Lung (tissue), 12 donors: ENCODE data around the gene RASL10B. TPM values are rescaled to one million over a fixed set of nuclear protein-coding genes. Genes with fewer than 3 reads are reported as not detected.

Source experiments
- ATAC-seq: fragments of 200-7000 bp; cut with Tn5 transposase; one replicate; pipeline ENCODE4 v1.9.1; 2020; ENCODE audit warnings: moderate number of reproducible peaks; ENCODE audit not compliant: insufficient read depth, low FRiP score
- DNase-seq, 3 donors: peaks; one replicate each; pipeline ENCODE4 v3.0.0-alpha.2; 2013 to 2017
- H3K27ac ChIP-seq, 2 donors: one replicate each; pipeline ENCODE4 v1.5.1; 2013; ENCODE audit warnings: mild to moderate bottlenecking in 2 of 2, moderate library complexity in 2 of 2, control low read depth in 1 of 2, inconsistent platforms in 1 of 2, low read depth in 1 of 2, low read length in 1 of 2
- H3K27me3 ChIP-seq, 3 donors: one replicate each; pipeline ENCODE4 v1.5.1; 2013; ENCODE audit warnings: low read length in 2 of 3; ENCODE audit not compliant: control insufficient read depth in 3 of 3, insufficient read depth in 3 of 3
- H3K36me3 ChIP-seq, 4 donors: one replicate each; pipeline ENCODE4 v1.5.1; 2013; ENCODE audit warnings: low read length in 4 of 4, mild to moderate bottlenecking in 1 of 4, moderate library complexity in 1 of 4; ENCODE audit not compliant: control insufficient read depth in 4 of 4, insufficient read depth in 4 of 4
- H3K4me1 ChIP-seq, 5 donors: one replicate each; pipeline ENCODE4 v1.5.1; 2013; ENCODE audit warnings: low read length in 5 of 5, mild to moderate bottlenecking in 2 of 5, moderate library complexity in 1 of 5; ENCODE audit not compliant: control insufficient read depth in 5 of 5, insufficient read depth in 5 of 5
- H3K4me3 ChIP-seq: one replicate; pipeline ENCODE4 v1.5.1; 2013; ENCODE audit warnings: mild to moderate bottlenecking, control low read depth, moderate library complexity
- H3K9ac ChIP-seq, 2 donors: one replicate each; pipeline ENCODE4 v1.5.1; 2013; ENCODE audit warnings: low read length in 2 of 2, control low read depth in 1 of 2; ENCODE audit not compliant: insufficient read depth in 1 of 2
- H3K9me3 ChIP-seq, 4 donors: one replicate each; pipeline ENCODE4 v1.5.1; 2013; ENCODE audit warnings: low read length in 3 of 4, mild to moderate bottlenecking in 1 of 4, moderate library complexity in 1 of 4; ENCODE audit not compliant: control insufficient read depth in 4 of 4, insufficient read depth in 3 of 4
- CTCF ChIP-seq: IDR thresholded peaks from 2 replicates; pipeline ENCODE4 v1.5.1; 2012; ENCODE audit warnings: mild to moderate bottlenecking; ENCODE audit errors: control extremely low read depth, extremely low read depth
- WGBS, 2 donors: extraction: QIAGEN DNeasy Blood & Tissue Kit; methylation state at CpG; one replicate each; pipeline ENCODE4 v1.1.7; 2013; 5-methylcytosine and 5-hydroxymethylcytosine counted together
- polyA plus RNA-seq, 2 donors: library from polyadenylated mRNA; stranded (reverse); fragments of 200-250 nt; gene quantifications; one replicate each; pipeline ENCODE4 v1.2.1, GENCODE V29; 2013
- total RNA-seq, 2 donors: library from RNA; depleted of rRNA in 1 of 2; stranded (reverse); fragments of >200 nt in 1 of 2; gene quantifications; one replicate each; pipeline ENCODE4 v1.2.1, GENCODE V29; 2014 to 2021
- donor health status: control.
- donor health status: control.
- donor health status: Bipolar disorder and iron deficiency.
- donor health status: healthy.
- donor health status: DM: yes; HTN: yes; CAD: no.

Gene RASL10B
- total and polyA plus RNA-seq, 4 donors, result 0.57 to 1.00 (median 0.80) TPM; not detected in 1

DNA sequence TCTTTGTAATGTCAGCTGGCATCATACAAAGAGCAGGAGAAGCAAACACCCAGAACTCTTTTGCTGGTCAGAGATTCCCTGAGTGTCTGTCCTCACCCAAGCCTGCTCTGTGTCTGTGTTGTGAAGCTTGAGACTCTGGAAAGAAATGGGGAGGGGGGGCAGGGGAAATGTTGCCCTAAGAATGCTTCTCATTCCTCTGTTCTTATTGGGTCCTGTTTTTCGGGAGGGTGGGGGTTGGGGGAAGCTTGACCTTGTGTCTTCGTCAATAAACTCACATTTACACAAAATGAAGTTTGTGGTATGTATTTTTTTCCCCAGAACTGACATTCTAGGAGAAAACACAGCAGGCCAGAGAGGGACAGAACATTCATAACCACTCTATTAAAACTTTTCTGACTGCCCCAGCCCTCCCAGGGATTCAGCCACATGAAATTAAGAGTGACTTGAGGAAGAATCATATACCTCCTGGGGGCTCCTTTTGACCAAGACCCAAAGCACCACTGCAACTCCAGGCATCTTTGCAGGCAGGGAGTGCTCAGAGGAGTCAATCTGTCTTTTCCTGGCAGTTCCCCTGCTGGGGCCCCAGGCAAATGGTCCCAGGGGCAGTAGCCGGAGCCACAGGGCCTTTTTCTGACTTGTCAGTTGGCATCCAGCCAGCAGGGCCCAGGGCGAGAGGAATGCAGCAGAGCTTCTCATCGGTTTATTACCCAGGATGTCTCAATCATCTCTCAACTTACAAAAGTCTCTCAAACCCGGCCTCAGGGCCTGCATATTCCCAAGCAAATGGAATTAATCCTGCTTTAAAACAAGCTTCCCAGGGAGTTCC, 5.1 kb upstream of the RASL10B start:
- Histone ChIP-seq H3K4me3 (no peak overlapping the region), H3K9ac (no peak overlapping the region), H3K4me1 (peaks cover 3 to 22% (median 18%) of the 10 kb centered on the region in 5 donors), H3K27me3 (no peaks in the 10 kb centered on the region), H3K36me3 (peaks cover 17 to 36% (median 22%) of the 10 kb centered on the region in 4 donors), H3K9me3 (no peaks in the 10 kb centered on the region), H3K27ac (no peak overlapping the region)
- peak; percentile 74 to 78 (median 76) for DNase-seq
- no peak for TF ChIP-seq CTCF
- 55 to 63% methylated on average over 6 of the region's 6 CpGs for WGBS, 2 donors
- no peak for ATAC-seq

DNA sequence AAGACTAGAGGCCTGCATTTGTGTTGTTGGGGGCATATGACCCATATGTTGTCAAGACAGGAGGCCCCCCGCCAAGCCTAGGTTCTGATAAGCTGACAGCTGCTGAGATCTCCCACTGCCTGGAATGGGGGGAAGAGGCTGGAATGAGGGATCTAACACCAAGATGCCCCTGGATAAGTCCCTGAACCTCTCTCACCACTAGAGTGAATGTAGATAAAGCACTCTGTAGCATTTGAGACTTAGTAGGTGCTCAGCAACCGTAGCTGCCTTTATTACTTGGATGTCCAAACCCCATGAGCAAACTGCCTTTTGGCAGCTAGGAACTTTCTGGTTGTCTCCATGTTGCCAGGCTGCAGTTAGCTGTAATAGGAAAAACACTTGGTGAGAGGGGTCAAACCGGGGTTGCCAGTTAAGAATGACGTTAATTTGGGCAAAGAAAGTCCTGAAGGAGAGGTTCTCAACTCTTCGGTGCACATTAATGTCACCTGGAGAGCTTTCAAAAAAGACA, 4.4 kb upstream of the RASL10B start:
- H3K4me3 ChIP-seq, result no peak overlapping the region
- peaks cover 17 to 31% (median 22%) of the 10 kb centered on the region in 4 donors for H3K36me3 ChIP-seq
- peaks cover 3 to 23% (median 18%) of the 10 kb centered on the region in 5 donors for H3K4me1 ChIP-seq
- H3K9ac ChIP-seq, result peak overlapping the region in 1 of 2 donors; percentile 4
- no peaks in the 10 kb centered on the region for H3K9me3 ChIP-seq
- peak in 2 of 3 donors; percentile 23 to 44 for DNase-seq
- no peak for TF ChIP-seq CTCF
- no peaks in the 10 kb centered on the region for H3K27me3 ChIP-seq
- ATAC-seq, result no peak
- no peak overlapping the region for H3K27ac ChIP-seq
- 85 to 88% methylated on average over 5 of the region's 5 CpGs for WGBS, 2 donors

DNA sequence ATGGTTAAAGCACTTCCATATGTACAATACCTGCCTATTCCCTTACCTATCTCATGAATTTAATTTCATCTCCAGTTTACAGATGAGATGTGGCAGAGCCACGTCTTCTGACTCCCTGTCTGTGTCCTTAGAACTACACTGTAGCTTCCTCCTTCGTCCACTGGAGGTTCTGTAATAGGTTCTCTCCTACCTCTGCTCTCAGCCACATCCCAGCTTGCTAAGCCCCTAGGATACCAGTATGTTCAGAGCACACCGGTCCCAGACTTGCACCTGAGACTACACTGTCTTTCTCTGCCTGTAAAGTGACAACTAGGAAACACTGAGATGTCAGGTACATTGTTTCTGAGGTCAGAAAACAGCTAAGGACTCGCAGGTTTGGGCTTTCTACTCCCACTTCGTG, 3.8 kb upstream of the RASL10B start:
- H3K27me3 ChIP-seq, result no peaks in the 10 kb centered on the region
- H3K9ac ChIP-seq, result no peak overlapping the region
- H3K4me3 ChIP-seq, result no peak overlapping the region
- H3K9me3 ChIP-seq, result no peaks in the 10 kb centered on the region
- no peak overlapping the region for H3K27ac ChIP-seq
- 90 to 96% methylated on average over 5 of the region's 5 CpGs for WGBS, 2 donors
- TF ChIP-seq CTCF, result no peak
- H3K4me1 ChIP-seq, result peaks cover 3 to 29% (median 18%) of the 10 kb centered on the region in 5 donors
- DNase-seq, result no peak
- ATAC-seq, result no peak
- peaks cover 17 to 31% (median 22%) of the 10 kb centered on the region in 4 donors for H3K36me3 ChIP-seq
